Activated CD8-positive, alpha-beta memory T cell treated with anti-CD3 and anti-CD28 coated beads for 1 hour (primary cell): Measurements from ENCODE around the gene PRUNE2.

Source experiments
- DNase-seq, 2 donors: peaks; one replicate each; pipeline ENCODE4 v3.0.0-alpha.2; 2020; ENCODE audit warnings: low read depth in 1 of 2; ENCODE audit errors: extremely low read depth in 1 of 2

The PRUNE2 gene

DNA sequence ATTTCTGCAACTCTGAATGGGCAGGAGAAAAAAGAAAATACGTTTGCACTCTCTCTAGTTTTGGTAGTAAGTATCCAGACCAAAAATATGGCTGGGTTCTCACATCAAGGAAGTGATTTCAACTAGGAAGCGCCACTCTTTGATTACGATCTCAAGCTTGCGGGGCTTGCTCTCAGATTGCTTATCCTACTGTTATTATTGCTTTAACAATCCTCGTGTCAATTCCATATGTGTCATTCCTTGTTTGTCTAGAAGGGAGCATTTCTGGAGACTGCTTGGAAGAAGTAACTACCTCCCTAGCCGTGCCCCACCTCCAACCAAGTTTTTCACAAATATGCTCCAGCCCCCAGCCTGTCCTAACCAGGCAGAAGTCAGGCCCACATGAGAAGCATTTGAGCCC lies 3.5 kb downstream of the PRUNE2 start:
- DNase-seq = no peak

DNA sequence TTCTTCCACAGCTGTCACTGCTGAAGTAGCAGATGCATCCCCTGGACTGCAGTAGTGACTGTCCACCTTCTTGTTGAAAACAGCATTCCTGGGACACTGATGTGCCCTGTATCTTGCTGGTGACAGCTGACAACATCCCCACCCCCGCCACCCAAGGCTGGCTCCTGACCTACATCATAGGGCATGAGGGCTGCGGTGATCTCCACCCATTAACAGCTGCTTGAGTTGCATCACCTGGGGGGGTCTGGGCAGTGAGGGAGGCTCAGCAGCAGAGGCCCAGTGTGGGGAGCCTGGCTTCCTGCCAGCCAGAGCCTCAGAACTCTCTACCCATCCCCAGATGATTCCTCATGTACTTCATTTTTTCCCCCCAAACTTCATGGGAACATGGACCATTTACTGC lies 4.1 kb downstream of the PRUNE2 start:
- DNase-seq = no peak

DNA sequence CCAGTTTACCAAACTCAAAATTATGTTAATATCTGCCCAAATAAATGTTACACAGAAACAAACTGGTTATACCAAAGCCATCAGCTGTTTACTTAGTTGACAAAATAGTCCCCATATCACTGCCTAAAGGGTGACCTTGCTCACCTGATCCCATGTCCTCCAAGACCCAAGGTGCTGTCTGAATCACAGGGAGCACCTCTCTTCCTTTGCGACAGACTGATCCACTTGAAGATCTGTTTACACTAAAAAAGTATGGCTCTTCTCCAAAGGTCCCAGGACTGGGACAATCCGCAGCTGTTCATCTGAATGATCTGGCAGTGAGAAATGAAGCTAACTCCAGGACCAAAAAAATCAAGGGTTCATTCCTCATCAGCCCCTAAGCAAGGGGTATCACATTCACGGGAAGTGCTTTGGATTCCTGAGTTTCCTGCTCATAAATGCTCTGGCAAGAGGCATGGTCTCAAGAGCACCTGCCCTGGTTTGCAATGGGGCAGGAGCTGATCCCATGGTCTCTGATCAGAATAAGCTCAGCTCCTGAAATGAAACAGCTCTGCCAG lies 5.0 kb downstream of the PRUNE2 start:
- DNase-seq = no peak

DNA sequence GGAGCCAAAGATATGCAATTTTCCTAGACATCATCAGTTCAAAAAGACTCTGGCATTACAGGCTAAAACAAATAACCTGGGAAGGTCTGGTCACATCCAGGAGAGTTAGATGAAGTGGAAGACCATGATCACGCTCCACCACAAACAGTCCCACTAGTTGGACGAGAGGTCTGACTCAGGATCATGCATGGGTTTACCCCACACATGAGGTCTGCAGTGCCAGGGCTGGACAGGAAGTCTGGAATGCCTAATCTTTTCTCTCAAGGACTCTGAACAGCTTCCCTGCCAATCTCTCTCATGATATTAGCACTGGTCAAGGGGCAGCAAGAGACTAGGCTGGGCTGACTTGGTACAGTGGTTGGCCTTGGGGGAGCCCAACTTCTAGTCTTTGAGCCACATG lies 7.1 kb downstream of the PRUNE2 start:
- no peak for DNase-seq

DNA sequence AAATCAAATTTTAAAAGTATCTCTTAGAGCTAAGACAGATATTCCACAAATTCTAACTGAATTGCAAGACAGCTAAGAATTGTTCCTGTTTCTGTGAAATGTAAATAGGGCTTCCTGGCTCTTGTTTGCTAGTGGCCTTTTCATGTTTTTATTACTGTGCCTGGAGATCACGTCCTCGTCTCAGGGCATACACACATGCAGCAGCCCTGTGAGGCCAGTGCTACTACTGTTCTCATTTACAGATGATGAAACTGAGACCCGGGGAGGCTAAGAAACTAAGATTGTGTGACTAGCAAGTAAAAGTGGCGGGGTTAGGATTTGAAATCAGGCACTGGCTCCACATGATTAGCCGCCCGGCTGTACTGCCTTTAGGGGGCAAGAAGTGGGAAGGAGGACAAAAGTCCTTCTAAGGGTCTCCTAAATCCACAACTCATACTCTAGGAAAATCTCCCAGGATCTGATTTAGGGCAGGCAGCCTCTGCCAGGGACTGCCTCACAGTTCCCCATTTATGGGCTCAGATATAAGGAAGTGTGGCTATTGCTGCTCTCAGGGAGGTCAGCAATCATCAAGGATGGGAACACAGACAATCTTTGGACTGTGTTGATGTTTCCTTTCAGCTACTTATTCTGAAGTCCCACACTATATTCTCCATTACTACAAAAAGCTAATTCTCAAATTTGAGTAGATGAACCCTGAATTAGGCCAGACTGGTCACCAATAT lies 7.9 kb downstream of the PRUNE2 start:
- DNase-seq = no peak

DNA sequence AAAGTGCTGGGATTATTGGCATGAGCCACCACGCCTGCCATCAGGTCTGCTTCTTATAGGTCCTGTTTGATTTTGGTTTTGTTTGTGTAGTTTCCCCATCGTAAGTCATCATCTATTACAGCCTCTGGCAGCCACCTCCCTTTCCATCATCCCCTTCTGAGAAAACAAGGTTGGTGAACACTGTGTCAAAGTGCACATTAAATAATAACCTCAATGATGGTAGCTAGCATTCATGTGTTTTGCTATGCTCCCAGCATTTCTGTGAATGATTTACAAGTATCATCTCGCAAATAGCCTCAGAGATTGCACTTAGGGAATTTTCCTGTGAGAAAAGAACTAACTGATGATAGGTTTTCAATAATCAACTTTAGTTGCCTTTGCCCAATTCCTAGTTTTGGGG lies 9.9 kb downstream of the PRUNE2 start:
- DNase-seq = no peak

DNA sequence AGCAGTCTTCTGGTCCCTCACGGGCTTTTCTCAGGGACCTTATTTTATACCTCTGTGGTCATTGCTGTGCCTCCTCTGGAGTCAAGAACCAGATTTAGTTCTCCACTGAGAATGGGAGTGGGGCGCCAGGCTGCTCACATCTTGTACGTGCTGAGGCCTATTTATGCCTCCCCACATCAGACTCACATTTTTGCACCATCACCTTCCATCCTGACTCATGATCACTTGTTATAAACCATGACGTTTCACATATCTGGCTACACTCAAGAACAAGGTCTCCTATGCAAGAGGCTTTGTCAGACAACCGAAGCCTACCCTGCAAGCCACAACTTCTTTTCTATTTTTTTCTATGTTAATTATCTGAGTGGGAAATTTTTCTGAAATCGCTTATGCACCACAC lies 10.7 kb downstream of the PRUNE2 start:
- no peak for DNase-seq

DNA sequence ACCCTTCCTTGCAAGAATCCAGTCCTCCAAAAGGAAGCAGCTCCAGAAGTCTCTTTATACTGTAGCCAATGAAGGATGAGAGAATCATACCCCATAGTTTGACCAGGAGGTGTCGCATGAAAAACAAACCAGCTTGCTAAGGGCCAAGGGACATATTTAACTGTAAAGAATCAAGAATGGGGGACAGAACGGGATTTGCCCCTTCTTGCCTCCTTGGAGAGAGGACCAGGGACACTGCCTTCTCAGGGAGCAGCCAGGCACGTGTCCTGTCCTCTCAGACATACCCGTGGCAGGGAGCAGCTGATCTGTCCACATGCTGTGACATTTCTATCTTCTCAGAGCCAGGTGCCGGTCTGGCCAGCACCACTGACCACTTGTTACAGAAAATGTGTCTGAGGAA lies 11.7 kb downstream of the PRUNE2 start:
- DNase-seq = no peak

DNA sequence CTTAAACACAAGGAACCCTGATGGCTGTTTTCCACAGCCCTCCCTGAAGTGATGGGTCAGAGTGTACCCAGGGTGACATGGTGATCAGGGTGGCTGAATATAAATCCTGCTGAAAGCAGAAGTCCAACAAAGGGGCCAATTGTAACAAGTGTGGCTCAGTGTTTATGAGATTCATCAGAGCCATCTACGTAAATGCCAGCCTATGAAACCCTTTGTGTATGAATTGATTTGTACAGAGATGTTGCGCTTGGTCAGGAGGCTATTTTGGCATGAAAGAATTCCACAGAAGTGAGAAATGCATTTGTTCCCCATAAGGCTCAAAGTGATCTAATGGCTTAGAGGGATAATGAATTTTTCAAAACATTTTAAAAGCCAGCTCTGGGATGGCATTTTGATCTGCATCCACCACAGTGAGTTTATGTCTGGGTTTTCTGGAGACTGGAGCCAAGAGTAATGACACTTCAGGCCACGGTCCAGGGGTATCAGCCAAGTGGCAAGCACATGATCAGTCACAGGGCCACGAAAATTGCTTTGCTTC lies 12.4 kb downstream of the PRUNE2 start:
- no peak for DNase-seq

DNA sequence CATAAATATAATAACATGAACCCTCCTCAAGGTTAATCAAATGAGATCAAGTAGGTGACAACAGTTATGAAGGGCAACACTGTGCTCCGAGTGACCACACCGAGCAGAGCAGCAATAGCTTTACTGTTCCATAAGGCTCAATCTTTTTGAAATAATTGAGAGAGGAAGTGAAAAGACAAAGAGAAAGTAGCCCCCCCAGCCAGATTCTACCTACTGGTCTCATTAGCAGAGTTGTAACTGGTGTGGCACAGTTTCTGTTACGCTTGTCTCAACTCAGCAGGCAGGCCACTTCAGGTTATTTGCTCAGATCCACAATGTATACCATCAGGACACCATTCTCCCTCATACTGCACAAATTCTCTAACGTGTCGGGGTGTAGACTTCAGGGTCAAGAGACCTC lies 14.0 kb downstream of the PRUNE2 start:
- DNase-seq = no peak

DNA sequence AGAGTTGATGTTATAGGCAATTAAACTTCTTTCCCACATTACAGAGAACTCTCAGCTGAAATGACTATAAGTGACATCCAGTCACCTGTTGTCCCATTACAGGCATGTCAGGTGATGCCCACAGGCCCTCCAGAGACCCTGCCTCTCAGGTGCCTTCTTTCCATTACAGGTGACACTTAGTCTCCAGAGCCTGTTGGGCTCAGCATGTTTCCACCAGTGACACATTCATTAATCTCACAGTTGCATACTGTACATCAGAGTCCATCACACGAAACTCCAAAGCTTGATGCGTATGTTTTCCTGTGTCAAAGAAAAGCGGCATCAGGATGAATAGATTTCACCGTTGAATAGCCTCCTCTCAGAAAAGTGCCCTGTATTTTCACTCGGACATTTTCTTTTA lies 14.6 kb downstream of the PRUNE2 start:
- DNase-seq = no peak

DNA sequence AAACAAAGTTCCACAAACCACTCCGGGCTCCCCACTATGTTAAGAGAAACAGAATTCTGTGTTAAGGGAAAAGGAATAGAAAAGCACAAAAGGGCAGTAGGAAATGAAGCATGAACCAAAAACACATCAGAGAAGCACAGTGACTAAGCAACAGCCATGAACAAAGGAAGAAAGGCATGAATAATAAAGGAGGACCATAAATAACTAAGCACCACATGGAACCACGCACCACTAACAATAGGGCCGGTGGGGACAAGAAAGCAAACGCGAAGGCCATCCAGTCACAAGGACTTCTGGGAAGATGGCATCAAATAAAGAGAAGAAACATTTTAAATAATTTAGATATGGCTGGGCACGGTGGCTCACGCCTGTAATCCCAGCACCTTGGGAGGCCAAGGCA lies 18.0 kb downstream of the PRUNE2 start:
- DNase-seq = no peak

DNA sequence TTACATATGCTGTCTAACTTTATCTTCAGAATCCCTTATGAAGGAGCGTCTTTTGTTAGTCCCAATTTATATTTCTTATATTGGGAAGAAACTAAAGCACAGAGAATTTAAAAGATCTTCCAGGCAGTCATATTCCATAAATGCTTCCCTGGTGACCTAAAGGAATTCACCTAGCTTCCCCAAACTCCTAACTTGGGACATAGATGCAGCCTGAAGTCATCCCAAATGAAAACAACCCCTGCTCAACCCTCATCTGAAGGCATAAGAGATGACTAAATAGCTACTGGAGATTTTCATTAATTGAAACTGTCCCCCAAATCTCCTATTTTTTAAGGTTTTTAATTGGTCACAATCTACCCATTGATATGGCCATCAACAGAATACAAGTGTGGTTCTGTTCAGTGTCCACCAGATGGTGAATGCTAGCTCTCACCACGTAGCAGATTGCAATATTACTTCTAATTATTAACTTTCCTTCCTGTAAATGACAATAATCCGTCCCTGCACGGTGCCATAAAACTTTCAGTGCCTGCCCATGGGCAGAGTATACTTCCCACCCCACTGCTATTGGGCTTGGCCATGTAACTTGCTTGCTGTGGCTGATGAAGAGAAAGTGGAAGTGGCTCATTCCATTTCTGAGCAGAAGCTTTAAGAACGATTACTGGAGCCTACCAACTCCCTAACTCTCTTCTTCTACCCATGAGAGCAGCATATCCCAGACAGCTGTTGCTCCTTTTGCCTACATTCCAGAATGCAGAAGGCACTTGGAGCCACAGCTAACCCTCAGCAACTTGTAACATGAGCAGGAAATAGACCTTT lies 18.7 kb downstream of the PRUNE2 start:
- DNase-seq = no peak

DNA sequence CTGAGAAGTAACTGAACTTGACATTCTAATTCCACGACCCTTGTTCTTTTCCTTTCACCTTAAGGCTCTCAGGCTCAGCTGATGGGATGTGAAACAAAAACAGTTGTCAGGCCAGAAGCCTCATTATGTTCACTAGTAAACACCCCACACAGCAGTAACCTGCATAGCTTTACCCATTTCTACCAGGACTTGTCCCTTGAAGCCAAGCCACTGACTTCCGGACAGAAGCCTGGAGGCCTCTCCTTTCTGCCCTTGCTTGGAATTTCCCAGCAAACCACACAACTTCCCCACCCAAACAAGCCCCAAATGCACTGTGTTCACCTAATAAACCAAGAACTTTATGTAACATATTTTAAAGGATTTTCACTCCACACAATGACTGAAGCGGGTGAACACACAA lies 19.6 kb downstream of the PRUNE2 start:
- no peak for DNase-seq

DNA sequence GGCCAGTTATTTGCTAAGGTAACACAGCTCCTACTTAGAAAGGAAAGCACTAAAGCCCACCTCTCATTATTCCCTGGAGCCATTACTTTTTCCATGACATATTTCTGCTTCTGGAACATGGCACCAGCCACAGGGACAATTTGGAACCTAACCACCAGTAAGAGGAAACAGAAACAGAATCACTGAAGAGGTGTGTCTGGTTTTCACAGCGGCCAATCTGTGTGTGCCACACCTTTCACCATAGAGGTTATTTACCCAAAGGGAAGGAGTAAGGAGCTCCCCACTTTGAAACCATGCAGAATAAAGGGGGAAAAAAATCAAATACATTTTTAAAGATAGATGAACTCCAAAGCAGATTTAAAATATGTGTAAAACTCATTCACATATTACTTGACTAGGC lies 21.1 kb downstream of the PRUNE2 start:
- DNase-seq = no peak

DNA sequence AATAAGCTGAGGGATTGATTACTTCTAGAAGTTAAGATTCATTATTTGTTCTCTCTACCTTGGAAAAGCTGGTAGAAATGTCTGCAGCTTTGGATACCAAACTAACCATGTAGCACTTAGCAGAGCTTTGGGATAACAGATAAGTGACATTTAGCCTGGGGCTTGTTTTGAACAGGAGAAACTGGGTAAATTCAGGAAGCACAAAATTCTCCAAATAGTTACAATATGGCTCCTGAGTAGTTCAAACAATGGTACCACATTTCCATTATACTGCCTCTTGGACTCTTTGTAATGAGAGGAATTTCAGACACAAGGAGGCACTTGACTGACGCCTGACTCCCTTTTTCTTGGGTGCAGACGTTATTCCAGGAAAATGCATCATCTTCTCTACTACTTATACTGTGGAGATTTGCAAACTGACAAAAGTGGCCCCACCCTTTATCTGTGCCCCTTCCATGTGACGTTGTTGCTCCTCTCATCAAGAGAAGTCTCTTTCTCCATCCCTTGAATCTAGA lies 22.5 kb downstream of the PRUNE2 start:
- DNase-seq = no peak

DNA sequence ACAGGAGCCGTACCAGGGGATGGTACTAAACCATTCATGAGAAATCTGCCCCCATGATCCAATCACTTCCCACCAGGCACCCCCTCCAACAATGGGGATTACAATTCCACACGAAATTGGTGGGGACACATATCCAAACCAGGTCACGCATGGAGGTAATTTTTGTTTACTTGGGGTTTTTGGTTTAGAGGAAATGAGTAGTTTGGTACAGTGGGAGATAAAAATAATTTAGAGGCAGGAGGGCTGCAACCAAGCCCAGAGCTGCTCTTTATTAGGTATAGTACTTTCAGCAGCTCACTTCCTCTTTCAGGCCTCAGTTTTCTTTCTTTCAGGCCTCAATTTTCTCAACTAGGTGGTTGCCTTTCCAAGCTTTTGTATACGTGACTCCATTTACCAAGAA lies 23.2 kb downstream of the PRUNE2 start:
- no peak for DNase-seq

DNA sequence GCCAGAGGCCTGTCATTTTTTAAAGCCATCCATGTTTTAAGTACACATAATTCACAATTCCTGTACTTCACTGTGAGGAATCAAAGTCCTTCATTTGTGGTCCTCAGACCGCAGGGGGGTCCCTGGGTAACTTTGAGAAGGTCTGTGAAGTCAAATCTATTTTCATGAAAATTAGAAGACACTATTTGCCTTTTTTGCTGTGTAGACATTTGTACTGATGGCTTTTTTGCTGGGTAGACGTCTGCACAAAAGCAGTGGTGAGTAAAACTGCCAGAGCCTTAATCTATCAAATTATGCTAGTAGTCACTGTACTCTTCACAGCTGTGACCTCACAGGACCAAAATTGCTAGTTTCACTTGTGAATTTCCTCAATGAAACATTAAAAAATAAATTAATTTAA lies 25.7 kb downstream of the PRUNE2 start:
- no peak for DNase-seq

DNA sequence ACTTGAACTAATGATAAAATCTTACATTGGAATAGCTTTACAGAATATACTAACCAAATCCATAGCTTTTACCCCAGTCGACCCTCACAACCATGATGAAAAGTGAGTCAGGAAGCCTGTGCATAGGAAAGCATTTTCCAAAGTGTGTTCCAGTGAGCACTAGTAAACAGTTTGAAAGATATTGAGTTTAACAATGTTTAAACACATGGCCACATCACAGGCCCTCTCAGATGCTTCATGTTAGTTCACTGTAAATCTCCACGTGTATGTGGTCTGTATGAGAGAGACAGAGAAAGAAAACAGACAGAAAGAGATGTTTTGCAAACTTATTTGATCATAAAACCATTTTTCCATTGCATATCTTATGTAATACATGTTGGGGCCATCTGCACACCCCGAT lies 27.0 kb downstream of the PRUNE2 start:
- DNase-seq = no peak

DNA sequence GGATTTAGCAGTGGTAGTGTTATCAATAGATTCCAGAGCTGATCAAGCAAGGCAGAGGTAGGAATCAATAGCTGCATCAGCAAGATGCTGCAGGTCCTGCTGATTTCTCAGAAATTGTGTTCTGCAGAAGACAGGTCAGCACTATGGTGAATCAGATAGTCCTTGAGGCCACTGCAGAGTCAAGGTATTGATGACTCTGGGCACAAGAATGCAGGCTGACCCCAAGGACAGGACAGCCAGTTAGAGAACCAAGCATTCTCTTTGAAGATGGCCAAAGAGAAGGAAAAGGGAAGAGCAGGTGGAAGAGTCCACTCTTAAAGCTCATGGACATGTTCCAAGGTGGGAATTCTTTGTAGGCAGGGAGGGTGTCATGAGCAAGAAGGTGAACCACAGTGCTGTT lies 28.0 kb downstream of the PRUNE2 start:
- no peak for DNase-seq

DNA sequence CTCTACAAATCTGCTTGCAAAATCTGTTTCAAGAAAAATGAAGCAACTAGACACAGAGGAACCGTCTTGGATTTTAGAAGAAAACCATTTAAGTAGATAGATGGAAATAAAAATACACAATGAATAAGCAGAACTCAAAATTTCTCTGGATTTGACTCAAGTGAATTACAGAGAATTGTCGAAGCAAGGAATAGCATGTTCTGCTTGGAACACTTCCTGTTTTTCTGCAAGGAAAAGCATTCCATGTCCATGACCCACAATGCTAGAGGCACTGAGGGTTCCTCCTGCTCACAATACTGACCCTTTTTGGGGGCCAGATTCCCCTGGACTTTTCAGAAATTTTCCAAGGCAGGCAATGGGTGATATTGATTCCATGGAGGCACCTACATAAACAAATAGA lies 29.8 kb downstream of the PRUNE2 start:
- no peak for DNase-seq

DNA sequence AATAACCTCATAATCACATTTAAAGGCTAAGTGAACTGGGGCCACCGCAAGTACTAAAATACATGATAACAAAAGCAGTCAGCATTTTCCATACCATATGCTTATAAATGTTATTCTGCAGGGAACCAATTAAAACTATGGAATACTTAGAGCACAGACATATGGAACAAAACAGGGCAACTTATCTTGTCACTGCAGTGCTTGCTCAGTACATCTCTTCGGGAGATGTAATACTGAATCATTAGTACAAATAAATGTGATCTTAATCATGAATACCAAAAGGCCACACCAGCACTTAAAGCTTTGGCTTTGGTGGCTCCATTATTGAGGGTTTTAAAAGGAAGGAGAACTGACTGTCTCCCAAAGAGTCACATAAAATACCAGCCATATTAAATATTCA lies 32.1 kb downstream of the PRUNE2 start:
- DNase-seq = no peak
